Testis (tissue), 3 donors: ENCODE measurements around the gene P2RY14. TPM values are rescaled to one million over a fixed set of nuclear protein-coding genes. Genes with fewer than 3 reads are reported as not detected.

ENCODE experiments used
- DNase-seq: peaks from one replicate; pipeline ENCODE4 v3.0.0-alpha.2; 2019
- H3K27ac ChIP-seq, 2 donors: fragments of 200-600 bp; sonication (generic); one replicate each; pipeline ENCODE4 v1.5.1; 2019
- H3K27me3 ChIP-seq: fragments of 200-600 bp; sonication (generic); one replicate; pipeline ENCODE4 v1.5.1; 2019
- H3K36me3 ChIP-seq: fragments of 200-600 bp; sonication (generic); one replicate; pipeline ENCODE4 v1.5.1; 2017; ENCODE audit warnings: low read depth; ENCODE audit errors: missing control alignments
- H3K4me1 ChIP-seq: fragments of 200-600 bp; sonication (generic); one replicate; pipeline ENCODE4 v1.5.1; 2019
- H3K4me3 ChIP-seq, 2 donors: fragments of 200-600 bp; sonication (generic); one replicate each; pipeline ENCODE4 v1.5.1; 2017 to 2019
- H3K9me3 ChIP-seq: fragments of 200-600 bp; sonication (generic); one replicate; pipeline ENCODE4 v1.5.1; 2017
- POLR2A ChIP-seq: fragments of 450-650 bp; IDR thresholded peaks from one replicate; pipeline ENCODE4 v1.6.1; 2017; ENCODE audit warnings: antibody characterized with exemption, mild to moderate bottlenecking, moderate library complexity
- WGBS, 2 donors: methylation state at CpG; one replicate each; pipeline ENCODE4 v1.1.5; 2018; 5-methylcytosine and 5-hydroxymethylcytosine counted together
- intact Hi-C: fragments of 100-400 bp; cut with DNase I; formaldehyde crosslinking; loops from one replicate; pipeline ENCODE4 v1.15.1; 2023; ENCODE audit warnings: low total_unique reads
- polyA plus RNA-seq: library from polyadenylated mRNA; stranded (reverse); fragments of 350-450 nt; fragmentation: Illumina TruSeq; extraction: RNeasy Lipid Tissue Mini Kit (QIAGEN cat#74804); gene quantifications from one replicate; pipeline ENCODE4 v1.2.3, GENCODE V29; 2014; ENCODE audit warnings: low read depth, low replicate concordance; ENCODE audit not compliant: insufficient read depth
- total RNA-seq, 2 donors: library from RNA; depleted of rRNA; stranded (reverse); fragments of >200 nt; gene quantifications; one replicate each; pipeline ENCODE4 v1.2.3, GENCODE V29; 2016
- TF ChIP-seq, protein P1 (sequence below), 3 experiments: fragments of 450-650 bp in 2 of 3; fragments of 200-600 bp in 1 of 3; sonication (generic) in 1 of 3; IDR thresholded peaks; one replicate each; pipeline ENCODE4 v1.5.1; 2016 to 2019; ENCODE audit warnings: antibody characterized with exemption in 3 of 3, mild to moderate bottlenecking in 2 of 3, moderate library complexity in 1 of 3

P2RY14 gene
- total and polyA plus RNA-seq, 3 donors from 2014 or later = 0.47 to 0.79 (median 0.50) TPM

DNA sequence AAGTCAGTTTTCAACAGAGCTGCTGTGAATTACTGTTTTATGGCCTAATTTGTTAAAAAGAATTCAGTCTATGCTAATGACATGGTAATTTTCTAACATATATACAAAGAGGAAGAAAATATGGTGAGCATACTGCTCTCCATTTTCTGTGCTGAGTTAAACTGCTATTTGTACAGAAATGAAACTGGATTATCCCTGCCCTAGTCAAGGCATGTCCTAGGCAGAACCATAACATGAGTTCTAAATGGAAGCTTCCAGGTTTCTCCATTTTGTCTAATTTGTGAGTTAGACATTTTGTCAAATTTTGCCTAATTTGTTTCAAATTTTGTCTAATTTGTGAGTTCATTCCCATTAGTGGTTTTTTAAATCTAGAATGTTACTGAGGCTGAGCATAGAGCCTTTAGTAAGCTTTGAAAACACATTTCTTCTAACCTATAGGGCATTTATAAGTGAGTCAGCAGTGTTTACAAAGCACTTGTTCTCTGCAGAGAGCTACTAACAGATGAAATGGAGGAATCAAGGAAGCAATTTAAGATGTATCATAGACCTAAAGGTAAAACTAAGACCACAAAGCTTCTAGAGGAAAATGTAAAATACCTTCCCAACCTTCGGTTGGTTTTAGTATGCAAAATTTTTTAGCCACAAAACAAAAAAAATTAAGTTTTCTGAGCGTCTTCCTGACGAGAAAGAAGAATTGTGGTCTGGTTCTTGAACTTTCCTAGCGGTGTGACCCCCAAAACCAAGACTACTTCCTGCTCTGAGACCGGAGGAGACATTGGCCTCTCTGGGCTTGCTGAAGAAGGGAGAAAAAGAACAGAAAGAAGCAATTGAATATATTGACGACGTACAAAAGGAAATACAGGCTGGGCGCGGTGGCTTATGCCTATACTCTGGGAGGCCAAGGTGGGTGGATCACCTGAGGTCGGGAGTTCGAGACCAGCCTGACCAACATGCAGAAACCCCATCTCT, 9.8 kb downstream of the P2RY14 start:
- 91 to 92% methylated on average over 11 of the region's 11 CpGs for WGBS, 2 donors
- no peaks in the 10 kb centered on the region for H3K36me3 ChIP-seq
- no peak overlapping the region for H3K4me3 ChIP-seq
- H3K27me3 ChIP-seq = no peaks in the 10 kb centered on the region
- H3K4me1 ChIP-seq = no peaks in the 10 kb centered on the region
- no peak for TF ChIP-seq POLR2A
- TF ChIP-seq, protein P1, sequence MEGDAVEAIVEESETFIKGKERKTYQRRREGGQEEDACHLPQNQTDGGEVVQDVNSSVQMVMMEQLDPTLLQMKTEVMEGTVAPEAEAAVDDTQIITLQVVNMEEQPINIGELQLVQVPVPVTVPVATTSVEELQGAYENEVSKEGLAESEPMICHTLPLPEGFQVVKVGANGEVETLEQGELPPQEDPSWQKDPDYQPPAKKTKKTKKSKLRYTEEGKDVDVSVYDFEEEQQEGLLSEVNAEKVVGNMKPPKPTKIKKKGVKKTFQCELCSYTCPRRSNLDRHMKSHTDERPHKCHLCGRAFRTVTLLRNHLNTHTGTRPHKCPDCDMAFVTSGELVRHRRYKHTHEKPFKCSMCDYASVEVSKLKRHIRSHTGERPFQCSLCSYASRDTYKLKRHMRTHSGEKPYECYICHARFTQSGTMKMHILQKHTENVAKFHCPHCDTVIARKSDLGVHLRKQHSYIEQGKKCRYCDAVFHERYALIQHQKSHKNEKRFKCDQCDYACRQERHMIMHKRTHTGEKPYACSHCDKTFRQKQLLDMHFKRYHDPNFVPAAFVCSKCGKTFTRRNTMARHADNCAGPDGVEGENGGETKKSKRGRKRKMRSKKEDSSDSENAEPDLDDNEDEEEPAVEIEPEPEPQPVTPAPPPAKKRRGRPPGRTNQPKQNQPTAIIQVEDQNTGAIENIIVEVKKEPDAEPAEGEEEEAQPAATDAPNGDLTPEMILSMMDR (IDR thresholded peaks at IDR 0.05) = no peak
- no peak for DNase-seq
- no peak overlapping the region for H3K27ac ChIP-seq
- intact Hi-C loops = no loop called here
- no peaks in the 10 kb centered on the region for H3K9me3 ChIP-seq

DNA sequence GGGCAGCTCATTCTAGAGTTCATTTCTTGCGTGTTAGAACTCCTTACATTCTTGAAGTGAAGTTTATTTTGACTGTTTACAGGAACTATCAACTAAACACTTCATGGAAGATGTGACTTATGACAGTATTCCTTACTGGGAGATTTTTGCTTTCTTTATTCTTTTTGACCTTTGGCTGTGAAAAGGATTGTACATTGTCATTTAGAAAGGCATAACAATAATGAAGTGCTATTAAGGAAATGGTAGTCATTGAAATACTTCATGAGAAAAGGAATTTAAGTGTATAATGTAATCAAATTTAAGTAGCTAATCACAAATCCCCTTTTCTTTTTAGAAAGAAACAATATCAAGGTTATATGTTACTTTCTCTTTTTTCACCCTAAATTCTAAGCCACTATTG, 11.3 kb downstream of the P2RY14 start:
- H3K4me1 ChIP-seq = no peaks in the 10 kb centered on the region
- TF ChIP-seq, protein P1 (IDR thresholded peaks at IDR 0.05) = no peak
- no peak for TF ChIP-seq POLR2A
- intact Hi-C loops = no loop called here
- DNase-seq = no peak
- no peaks in the 10 kb centered on the region for H3K36me3 ChIP-seq
- H3K4me3 ChIP-seq = no peak overlapping the region
- H3K27me3 ChIP-seq = no peaks in the 10 kb centered on the region
- H3K27ac ChIP-seq = no peak overlapping the region
- no peaks in the 10 kb centered on the region for H3K9me3 ChIP-seq
- 91 to 92% methylated on average over 1 of the region's 1 CpG for WGBS, 2 donors

DNA sequence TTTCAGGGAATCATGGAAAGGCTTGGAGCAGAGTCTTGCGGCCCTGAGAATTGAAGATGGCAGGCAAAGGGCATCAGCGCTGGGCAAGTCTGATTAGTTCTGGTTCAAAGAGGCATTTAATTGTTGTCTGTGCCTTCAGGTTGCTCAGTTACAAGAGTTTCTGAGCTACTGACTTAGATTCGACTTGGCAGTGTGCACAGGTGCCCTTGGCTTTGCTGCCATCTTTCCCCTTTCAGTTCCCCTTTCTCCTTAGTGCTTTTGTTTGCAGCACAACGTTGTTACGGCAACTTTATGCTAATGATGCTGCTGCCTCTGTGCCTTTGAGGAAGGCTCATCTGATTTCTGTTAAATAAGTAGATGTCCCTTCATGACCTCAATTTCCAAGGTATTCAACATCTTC, 12.5 kb downstream of the P2RY14 start:
- Histone ChIP-seq H3K27ac (no peak overlapping the region), H3K9me3 (no peaks in the 10 kb centered on the region), H3K4me1 (no peaks in the 10 kb centered on the region), H3K4me3 (no peak overlapping the region), H3K36me3 (no peaks in the 10 kb centered on the region), H3K27me3 (no peaks in the 10 kb centered on the region)
- no peak for DNase-seq
- intact Hi-C loops = no loop called here
- 75 to 83% methylated on average over 5 of the region's 5 CpGs for WGBS, 2 donors
- TF ChIP-seq POLR2A = no peak
- TF ChIP-seq, protein P1 (IDR thresholded peaks at IDR 0.05) = no peak

DNA sequence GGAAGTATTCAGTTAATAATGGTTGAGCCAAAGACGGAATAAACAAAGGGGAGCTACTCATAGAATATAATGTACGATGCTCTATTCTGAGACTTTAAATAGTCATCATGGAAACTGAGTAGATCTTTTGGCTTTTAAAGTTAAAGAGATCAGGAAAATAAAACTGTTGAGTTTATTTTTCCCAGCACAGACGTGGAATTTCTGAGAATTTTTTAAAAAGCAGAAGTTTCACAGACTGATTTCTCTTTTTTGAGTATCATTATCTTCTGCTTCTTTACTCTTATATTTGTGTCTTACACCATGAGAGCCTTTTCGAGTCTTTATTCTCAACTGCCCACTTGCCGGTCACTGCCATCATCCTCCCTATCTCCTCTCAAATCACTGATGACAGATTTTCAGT, 13.2 kb downstream of the P2RY14 start:
- Histone ChIP-seq H3K27ac (no peak overlapping the region), H3K4me1 (no peaks in the 10 kb centered on the region), H3K4me3 (no peak overlapping the region), H3K9me3 (no peaks in the 10 kb centered on the region), H3K27me3 (no peaks in the 10 kb centered on the region), H3K36me3 (no peaks in the 10 kb centered on the region)
- no peak for TF ChIP-seq POLR2A
- TF ChIP-seq, protein P1 (IDR thresholded peaks at IDR 0.05) = no peak
- intact Hi-C loops = no loop called here
- no peak for DNase-seq
- 78 to 84% methylated on average over 5 of the region's 5 CpGs for WGBS, 2 donors

DNA sequence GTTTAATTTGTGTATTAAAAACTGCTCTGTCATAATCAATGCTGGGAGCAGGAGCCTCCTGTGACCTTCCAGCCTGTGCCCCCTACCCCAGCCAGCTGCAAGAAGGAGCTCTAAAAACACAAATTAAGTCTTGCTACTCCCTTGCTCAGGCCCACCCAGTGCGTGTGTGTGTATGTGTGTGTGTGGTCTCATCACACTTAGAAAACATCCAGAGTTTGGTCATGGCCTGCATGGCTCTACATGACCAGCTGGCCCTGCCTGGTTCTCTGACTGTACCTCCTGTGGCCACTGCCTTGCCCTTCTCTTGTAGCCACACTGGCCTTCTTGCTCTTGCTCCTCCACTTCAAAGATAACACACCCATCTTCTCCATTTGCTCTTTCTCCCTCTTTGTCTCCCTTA, 13.7 kb downstream of the P2RY14 start:
- no peaks in the 10 kb centered on the region for H3K9me3 ChIP-seq
- H3K4me1 ChIP-seq = no peaks in the 10 kb centered on the region
- no peaks in the 10 kb centered on the region for H3K36me3 ChIP-seq
- TF ChIP-seq POLR2A = no peak
- no peak for DNase-seq
- no peak overlapping the region for H3K4me3 ChIP-seq
- intact Hi-C loops = no loop called here
- no peaks in the 10 kb centered on the region for H3K27me3 ChIP-seq
- no peak overlapping the region for H3K27ac ChIP-seq
- WGBS, 2 donors = 90 to 100% methylated on average over 1 of the region's 1 CpG
